ENCODE results near the gene SPARCL1.

GRCh38 chr4:87489678-87490077, 39.5 kb downstream of the SPARCL1 start:
- TF ChIP-seq CTCF (IDR thresholded peaks at IDR 0.05; ENCODE audit: insufficient read depth, low read length, poor library complexity, severe bottlenecking), result no peak
- no peak for TF ChIP-seq EZH2phosphoT487 (conservative IDR thresholded peaks at IDR 0.05; ENCODE audit: low read length)

Data from SU-DHL-6 (cell line).